Mucosa of rectum (tissue), 2 donors: ENCODE data around the gene KRTAP5-7.
"Not testable (repeated sequence)": the region's sequence is repeated elsewhere in the genome, so short reads cannot be mapped to it uniquely, and the experiment has no call there.

Source experiments
- H3K27ac ChIP-seq, 2 donors: one replicate each; pipeline ENCODE4 v1.7.0; 2013; ENCODE audit warnings: inconsistent platforms in 2 of 2, low read depth in 2 of 2, low read length in 2 of 2
- H3K27me3 ChIP-seq, 2 donors: one replicate each; pipeline ENCODE4 v1.7.0; 2013; ENCODE audit warnings: low read length in 2 of 2; ENCODE audit not compliant: control insufficient read depth in 2 of 2, insufficient read depth in 2 of 2
- H3K36me3 ChIP-seq, 2 donors: one replicate each; pipeline ENCODE4 v1.7.0; 2013; ENCODE audit warnings: low read length in 2 of 2; ENCODE audit not compliant: control insufficient read depth in 2 of 2, insufficient read depth in 2 of 2
- H3K4me1 ChIP-seq, 2 donors: one replicate each; pipeline ENCODE4 v1.7.0; 2013; ENCODE audit warnings: low read length in 2 of 2, mild to moderate bottlenecking in 1 of 2; ENCODE audit not compliant: control insufficient read depth in 2 of 2, insufficient read depth in 2 of 2
- H3K4me3 ChIP-seq, 2 donors: one replicate each; pipeline ENCODE4 v1.7.0; 2013; ENCODE audit warnings: low read length in 2 of 2
- H3K9ac ChIP-seq, 2 donors: one replicate each; pipeline ENCODE4 v1.7.0; 2013; ENCODE audit warnings: low read length in 2 of 2, low read depth in 1 of 2, mild to moderate bottlenecking in 1 of 2
- H3K9me3 ChIP-seq, 2 donors: one replicate each; pipeline ENCODE4 v1.7.0; 2013; ENCODE audit warnings: low read length in 2 of 2; ENCODE audit not compliant: control insufficient read depth in 2 of 2
- donor health status: healthy.
- donor health status: Normal muscosa, but diverticular disease.

Gene KRTAP5-7, protein sequence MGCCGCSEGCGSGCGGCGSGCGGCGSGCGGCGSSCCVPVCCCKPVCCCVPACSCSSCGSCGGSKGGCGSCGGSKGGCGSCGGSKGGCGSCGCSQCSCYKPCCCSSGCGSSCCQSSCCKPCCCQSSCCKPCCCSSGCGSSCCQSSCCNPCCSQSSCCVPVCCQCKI

DNA sequence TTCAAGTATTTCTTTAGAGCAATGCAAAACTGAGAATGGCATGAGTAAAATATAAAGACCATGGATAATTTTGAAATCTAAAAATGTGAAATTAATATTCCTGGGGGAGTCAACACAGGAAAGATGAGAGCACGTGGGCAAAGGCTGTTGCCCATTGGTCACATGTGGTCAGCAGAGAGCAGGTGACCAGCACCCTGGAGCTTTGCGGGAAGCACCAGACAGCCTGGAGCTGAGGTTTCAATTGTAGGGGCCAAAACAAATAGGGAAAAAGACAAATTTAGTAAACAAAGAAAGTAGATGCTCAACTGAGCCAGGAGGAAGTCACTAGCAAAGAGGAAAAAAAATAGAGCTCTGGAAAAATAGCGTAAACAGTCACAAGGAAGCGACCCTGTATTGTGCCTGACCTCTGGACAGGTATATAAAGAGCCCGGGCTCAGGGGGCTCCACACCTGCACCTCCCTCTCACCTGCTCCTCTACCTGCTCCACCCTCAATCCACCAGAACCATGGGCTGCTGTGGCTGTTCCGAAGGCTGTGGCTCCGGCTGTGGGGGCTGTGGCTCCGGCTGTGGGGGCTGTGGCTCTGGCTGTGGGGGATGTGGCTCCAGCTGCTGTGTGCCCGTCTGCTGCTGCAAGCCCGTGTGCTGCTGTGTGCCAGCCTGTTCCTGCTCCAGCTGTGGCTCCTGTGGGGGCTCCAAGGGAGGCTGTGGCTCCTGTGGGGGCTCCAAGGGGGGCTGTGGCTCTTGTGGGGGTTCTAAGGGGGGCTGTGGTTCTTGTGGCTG is at the start of gene KRTAP5-7:
Gene KRTAP5-7 (plus strand): TSS at position 472 of the 780 bp plus-strand sequence. CDS start 34 bp downstream, at position 506.
- not testable (repeated sequence) for H3K9me3 ChIP-seq, H3K4me1 ChIP-seq, H3K9ac ChIP-seq, H3K27me3 ChIP-seq, H3K4me3 ChIP-seq, H3K27ac ChIP-seq, H3K36me3 ChIP-seq

DNA sequence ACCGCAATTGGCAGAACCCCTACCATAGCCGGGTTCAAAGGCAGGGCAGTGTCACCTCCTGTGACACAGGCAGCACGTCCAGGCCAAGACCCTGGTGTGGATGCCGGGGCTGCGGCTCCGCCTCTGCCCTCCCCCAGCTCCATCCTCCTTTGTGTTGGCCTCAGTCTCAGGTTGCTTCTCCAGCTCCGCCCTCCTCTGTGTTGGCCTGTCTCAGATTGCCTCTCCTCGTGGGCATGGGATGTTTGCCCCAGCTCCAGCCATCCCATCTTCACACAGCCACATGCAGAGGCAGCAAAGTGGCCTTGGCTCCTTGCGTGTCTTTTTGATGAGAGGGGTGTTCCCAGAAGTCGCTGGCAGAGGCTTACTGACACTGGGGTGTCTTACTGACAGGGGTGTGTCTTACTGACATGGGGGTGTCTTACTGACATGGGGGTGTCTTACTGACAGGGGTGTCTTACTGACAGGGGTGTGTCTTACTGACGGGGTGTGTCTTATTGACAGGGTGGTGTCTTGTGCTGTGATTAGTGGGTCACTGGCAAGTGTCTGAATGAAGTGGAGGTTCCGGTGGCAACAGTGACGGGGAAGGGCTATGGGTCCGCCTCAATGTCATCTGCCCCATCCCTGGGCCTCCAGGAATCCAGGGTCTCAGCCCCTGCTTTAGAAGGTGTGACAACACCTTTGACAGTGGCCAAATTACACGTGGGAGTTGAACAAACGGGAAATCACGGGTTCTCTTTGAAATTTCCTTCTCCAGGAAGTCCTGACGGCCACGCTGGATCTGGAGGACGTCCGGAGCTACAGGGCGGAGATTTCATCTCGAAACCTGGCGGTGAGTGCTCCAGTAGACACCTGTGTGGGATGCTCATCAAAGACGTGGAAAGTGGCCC is 49.2 kb upstream of the KRTAP5-7 start:
- H3K27me3 ChIP-seq, result no peaks in the 10 kb centered on the region
- no peak overlapping the region for H3K9ac ChIP-seq
- peaks cover 86 to 91% of the 10 kb centered on the region in 2 donors for H3K36me3 ChIP-seq
- no peaks in the 10 kb centered on the region for H3K4me1 ChIP-seq
- H3K4me3 ChIP-seq, result no peak overlapping the region
- no peaks in the 10 kb centered on the region for H3K9me3 ChIP-seq
- no peak overlapping the region for H3K27ac ChIP-seq

DNA sequence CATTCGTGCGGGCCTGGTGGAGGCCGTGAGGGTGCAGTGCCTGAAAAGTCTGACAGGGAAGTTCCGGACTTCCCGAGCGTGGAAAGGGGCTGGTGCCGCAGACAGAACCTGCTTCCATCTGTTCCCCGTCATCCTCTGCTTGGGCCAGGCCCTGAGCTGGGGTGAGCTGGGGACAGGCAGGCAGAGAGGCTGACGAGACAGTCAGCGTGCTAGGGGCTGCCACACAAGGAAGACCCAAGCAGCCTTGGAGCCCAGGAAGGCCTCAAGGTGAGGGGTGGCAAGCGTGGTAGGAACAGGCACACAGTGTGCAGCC is 48.6 kb upstream of the KRTAP5-7 start:
- Histone ChIP-seq H3K27me3 (no peaks in the 10 kb centered on the region), H3K36me3 (peaks cover 86 to 91% of the 10 kb centered on the region in 2 donors), H3K4me3 (no peak overlapping the region), H3K9ac (no peak overlapping the region), H3K4me1 (no peaks in the 10 kb centered on the region), H3K9me3 (no peaks in the 10 kb centered on the region), H3K27ac (no peak overlapping the region)

DNA sequence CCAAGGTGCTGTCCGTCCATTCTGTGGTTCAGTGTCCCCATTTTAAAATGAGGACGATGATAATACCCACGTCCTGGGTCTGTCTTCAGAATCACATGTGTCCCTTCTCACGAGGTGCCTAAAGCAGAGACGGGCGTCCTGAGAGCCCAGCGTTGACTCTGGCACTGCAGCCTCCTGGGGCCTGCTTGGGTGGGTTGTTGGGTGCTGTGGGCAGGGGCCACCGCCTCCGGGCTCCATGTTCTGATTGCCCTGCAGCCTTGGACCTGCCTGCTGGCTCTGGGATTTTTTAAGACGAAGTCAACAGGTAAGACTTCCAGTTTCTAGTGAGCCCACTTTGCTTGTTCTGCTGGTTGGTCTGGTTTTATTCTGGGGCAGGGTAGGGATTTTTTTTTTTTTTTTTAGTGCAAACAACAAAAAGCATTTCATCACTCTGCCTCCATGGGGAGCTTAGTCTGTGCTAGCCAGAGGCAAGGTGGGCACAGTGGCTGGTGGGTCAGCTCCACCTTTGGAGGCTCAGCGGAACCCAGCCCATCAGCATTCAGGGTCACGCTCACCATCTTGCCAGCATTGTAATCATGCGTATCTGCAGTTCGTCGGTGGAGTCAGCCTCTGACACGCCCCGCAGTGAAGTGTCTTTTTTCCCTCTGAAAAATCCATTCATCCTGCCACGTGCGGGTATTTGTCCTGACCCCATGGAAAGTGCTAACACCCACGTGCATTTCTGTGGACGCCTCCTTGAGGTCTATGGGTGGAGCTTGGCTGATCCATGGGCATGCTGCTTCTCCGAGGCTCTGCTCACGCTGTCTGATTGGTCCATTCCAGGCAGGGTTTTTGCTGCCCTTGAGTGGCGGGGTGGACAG is 45.7 kb upstream of the KRTAP5-7 start:
- no peaks in the 10 kb centered on the region for H3K27me3 ChIP-seq
- H3K27ac ChIP-seq, result no peak overlapping the region
- H3K9ac ChIP-seq, result no peak overlapping the region
- H3K4me3 ChIP-seq, result no peak overlapping the region
- peaks cover 90 to 94% of the 10 kb centered on the region in 2 donors for H3K36me3 ChIP-seq
- no peaks in the 10 kb centered on the region for H3K9me3 ChIP-seq
- no peaks in the 10 kb centered on the region for H3K4me1 ChIP-seq

DNA sequence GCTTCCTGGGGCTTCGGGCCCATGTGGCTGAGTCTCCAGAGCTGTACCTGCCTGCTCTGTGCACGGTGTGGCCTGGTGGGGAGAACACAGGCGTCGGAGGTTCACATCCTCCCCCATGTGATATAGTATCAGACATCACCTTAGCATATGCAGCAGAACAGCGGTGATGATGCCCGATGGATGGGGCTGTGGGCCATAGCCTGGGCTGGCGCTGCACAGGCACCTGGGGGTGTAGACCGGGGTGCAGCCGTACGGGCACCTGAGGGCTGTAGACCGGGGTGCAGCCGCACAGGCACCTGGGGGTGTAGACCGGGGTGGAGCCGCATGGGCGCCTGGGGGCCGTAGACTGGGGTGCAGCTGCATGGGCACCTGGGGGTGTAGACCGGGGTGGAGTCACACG is 44.9 kb upstream of the KRTAP5-7 start:
- H3K9ac ChIP-seq, result no peak overlapping the region
- H3K27ac ChIP-seq, result no peak overlapping the region
- no peaks in the 10 kb centered on the region for H3K4me1 ChIP-seq
- no peaks in the 10 kb centered on the region for H3K9me3 ChIP-seq
- peaks cover 85 to 92% of the 10 kb centered on the region in 2 donors for H3K36me3 ChIP-seq
- no peak overlapping the region for H3K4me3 ChIP-seq
- no peaks in the 10 kb centered on the region for H3K27me3 ChIP-seq

DNA sequence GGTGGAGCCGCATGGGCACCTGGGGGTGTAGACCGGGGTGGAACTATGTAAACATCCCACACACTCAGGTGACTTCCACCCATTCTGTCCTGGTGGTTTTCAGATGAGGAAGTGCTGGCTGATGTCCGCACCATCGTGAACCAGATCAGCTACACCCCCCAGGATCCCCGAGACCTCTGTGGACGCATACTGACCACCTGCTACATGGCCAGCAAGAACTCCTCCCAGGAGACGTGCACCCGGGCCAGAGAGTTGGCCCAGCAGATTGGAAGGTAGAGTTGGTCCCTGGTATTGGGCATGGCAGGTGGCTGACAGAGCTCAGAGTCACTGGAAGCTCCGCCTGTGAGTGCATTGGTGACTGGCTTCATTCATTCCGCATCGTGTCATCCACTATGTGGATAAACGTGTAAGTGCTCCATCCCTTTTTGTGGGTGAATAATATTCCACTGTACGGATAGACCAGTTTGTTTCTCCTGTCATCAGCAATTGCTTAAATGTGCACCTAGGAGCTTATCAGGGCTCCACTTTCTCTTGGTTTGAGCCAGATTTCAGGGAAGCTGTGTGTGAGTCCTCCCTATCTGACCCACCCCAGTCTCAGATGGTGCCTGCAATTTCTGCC is 44.2 kb upstream of the KRTAP5-7 start:
- H3K9ac ChIP-seq, result no peak overlapping the region
- no peaks in the 10 kb centered on the region for H3K4me1 ChIP-seq
- peaks cover 78 to 88% of the 10 kb centered on the region in 2 donors for H3K36me3 ChIP-seq
- no peaks in the 10 kb centered on the region for H3K9me3 ChIP-seq
- no peak overlapping the region for H3K27ac ChIP-seq
- no peak overlapping the region for H3K4me3 ChIP-seq
- no peaks in the 10 kb centered on the region for H3K27me3 ChIP-seq

DNA sequence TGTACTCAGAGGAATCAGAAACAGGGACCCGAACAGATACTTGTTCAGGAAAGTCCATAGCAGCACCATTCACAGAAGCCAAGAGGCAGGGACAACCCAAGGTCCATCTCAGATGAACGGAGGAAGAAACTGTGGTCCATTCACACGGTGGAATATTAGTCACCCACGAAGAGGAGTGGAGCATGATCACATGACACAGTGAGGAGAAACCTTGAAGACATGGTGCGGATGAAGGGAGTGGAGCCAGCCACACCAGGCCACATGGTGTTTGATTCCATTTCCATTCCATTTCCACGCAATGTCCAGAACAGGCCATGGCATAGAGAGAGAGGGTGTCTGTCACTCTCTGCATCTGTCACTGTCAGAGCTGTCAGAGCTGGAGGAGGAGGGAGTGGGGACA is 43.4 kb upstream of the KRTAP5-7 start:
- Histone ChIP-seq H3K9ac (no peak overlapping the region), H3K4me1 (no peaks in the 10 kb centered on the region), H3K9me3 (no peaks in the 10 kb centered on the region), H3K27me3 (no peaks in the 10 kb centered on the region), H3K36me3 (peaks cover 71 to 88% of the 10 kb centered on the region in 2 donors), H3K27ac (no peak overlapping the region), H3K4me3 (no peak overlapping the region)

DNA sequence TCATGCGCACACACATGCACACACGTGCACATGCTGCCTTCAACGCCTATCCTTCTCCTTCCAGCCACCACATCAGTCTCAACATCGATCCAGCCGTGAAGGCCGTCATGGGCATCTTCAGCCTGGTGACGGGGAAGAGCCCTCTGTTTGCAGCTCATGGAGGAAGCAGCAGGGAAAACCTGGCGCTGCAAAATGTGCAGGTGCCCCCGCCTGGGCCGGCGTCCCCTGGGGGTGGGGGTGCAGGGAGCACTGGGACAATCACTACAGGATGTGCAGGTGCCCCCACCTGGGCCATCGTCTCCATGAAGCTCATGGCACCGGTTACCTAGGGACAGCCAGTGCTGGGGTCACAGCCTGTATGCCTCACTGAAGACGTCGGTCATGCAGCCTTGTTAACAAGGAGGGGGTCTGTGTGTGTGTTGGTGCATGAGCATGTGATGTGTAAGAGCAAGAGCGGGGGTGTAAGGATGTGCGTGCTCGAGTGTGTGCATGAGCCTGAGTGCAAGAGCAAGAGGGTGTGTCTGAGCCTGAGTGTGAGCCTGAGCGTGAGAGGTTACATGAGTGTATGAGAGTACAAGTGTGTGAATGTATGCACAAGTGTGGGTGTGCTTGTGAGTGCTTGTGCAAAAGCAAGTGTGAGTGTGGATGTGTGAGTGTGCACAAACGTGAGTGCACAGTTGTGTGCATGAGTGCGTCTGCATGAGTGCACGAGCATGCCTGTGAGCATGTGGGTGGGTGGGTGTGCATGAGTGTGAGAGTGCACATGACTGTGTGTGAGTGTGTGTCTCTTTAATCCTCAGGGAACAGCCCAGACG is 42.6 kb upstream of the KRTAP5-7 start:
- H3K27me3 ChIP-seq, result no peaks in the 10 kb centered on the region
- no peaks in the 10 kb centered on the region for H3K4me1 ChIP-seq
- no peak overlapping the region for H3K4me3 ChIP-seq
- no peaks in the 10 kb centered on the region for H3K9me3 ChIP-seq
- H3K36me3 ChIP-seq, result peaks cover 72 to 86% of the 10 kb centered on the region in 2 donors
- no peak overlapping the region for H3K27ac ChIP-seq
- no peak overlapping the region for H3K9ac ChIP-seq

DNA sequence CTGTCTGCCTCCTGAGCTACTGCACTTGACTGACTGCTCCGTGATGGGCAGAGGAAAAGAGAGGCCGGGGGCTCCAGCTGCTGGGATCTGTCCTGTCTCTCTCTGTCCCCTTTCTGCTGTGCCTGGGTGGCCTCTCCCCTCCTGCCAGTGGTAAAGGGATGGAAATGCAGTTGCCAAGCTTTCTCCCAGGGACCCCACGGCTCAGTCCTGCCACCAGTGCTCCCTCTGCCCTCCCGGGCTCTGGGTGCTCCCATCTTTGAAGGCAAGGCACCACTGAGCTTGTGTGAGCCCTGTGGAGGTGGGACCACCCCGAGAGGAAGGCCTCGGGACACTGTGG is 42.0 kb upstream of the KRTAP5-7 start:
- Histone ChIP-seq H3K4me3 (no peak overlapping the region), H3K27ac (no peak overlapping the region), H3K27me3 (no peaks in the 10 kb centered on the region), H3K36me3 (peaks cover 73 to 86% of the 10 kb centered on the region in 2 donors), H3K9ac (no peak overlapping the region), H3K4me1 (no peaks in the 10 kb centered on the region), H3K9me3 (no peaks in the 10 kb centered on the region)
